Measurements from ENCODE around the gene RNU5B-1. TPM values are rescaled to one million over a fixed set of nuclear protein-coding genes. Genes with fewer than 3 reads are reported as not detected.

RNU5B-1 gene
- polyA plus RNA-seq, 3 donors, result not detected

GRCh38 chr15:65259367-65259797, 45.1 kb upstream of the RNU5B-1 start:
- no peak overlapping the region for H3K27ac ChIP-seq (ENCODE audit: low read depth in 1 of 2, low read length in 2 of 2)
- Mint-ChIP-seq H3K27ac (peak overlapping the region in 1 of 7 donors; percentile 51), H3K27me3 (ENCODE audit: low read depth in 3 of 3) (no peaks in the 10 kb centered on the region), H3K9me3 (no peaks in the 10 kb centered on the region), H3K4me3 (no peak overlapping the region), H3K36me3 (peaks cover 58% of the 10 kb centered on the region in 2 donors), H3K4me1 (peaks cover 6% of the 10 kb centered on the region)
- no peaks in the 10 kb centered on the region for H4K20me1 ChIP-seq (ENCODE audit: insufficient read depth, low read length)
- H3K4me1 ChIP-seq (ENCODE audit: control insufficient read depth in 1 of 2, insufficient read depth in 2 of 2, low read length in 2 of 2), result peaks cover 0 to 7% of the 10 kb centered on the region in 2 donors
- H3K9me3 ChIP-seq (replicated peaks in 1 of 2; ENCODE audit: control insufficient read depth in 1 of 2, insufficient read depth in 1 of 2, low read length in 2 of 2), result no peaks in the 10 kb centered on the region
- intact Hi-C loops (cut with micrococcal nuclease), result no loop called here
- peaks cover 21 to 49% of the 10 kb centered on the region in 2 donors for H3K36me3 ChIP-seq (replicated peaks in 1 of 2; ENCODE audit: control insufficient read depth in 1 of 2, insufficient read depth in 2 of 2, low read length in 2 of 2)
- H3K4me2 ChIP-seq (replicated peaks; ENCODE audit: extremely low read depth, low read length, poor library complexity, severe bottlenecking), result no peak overlapping the region
- no peak overlapping the region for H3K4me3 ChIP-seq (replicated peaks in 1 of 3; ENCODE audit: low read depth in 2 of 3, low read length in 3 of 3)
- no peak for TF ChIP-seq CTCF (IDR thresholded peaks at IDR 0.05)
- H3K79me2 ChIP-seq (ENCODE audit: insufficient read depth, low read length), result no peaks in the 10 kb centered on the region
- no peak overlapping the region for H2AFZ ChIP-seq (ENCODE audit: insufficient read depth, low read depth, low read length, poor library complexity, severe bottlenecking)
- 83% methylated on average over 7 of the region's 7 CpGs for WGBS (ENCODE audit: insufficient coverage)
- no peak overlapping the region for H3K9ac ChIP-seq (ENCODE audit: insufficient read depth, low read length, poor library complexity, severe bottlenecking)
- H3K27me3 ChIP-seq (ENCODE audit: control insufficient read depth in 2 of 2, insufficient read depth in 2 of 2, low read length in 2 of 2), result no peaks in the 10 kb centered on the region
- no peak for DNase-seq

GRCh38 chr15:65260968-65261367, 43.5 kb upstream of the RNU5B-1 start:
- peaks cover 54 to 57% of the 10 kb centered on the region in 2 donors for H3K36me3 Mint-ChIP-seq
- Histone ChIP-seq H3K27me3 (ENCODE audit: control insufficient read depth in 2 of 2, insufficient read depth in 2 of 2, low read length in 2 of 2) (no peaks in the 10 kb centered on the region), H4K20me1 (ENCODE audit: insufficient read depth, low read length) (no peaks in the 10 kb centered on the region), H3K27ac (ENCODE audit: low read depth in 1 of 2, low read length in 2 of 2) (no peak overlapping the region), H3K4me1 (ENCODE audit: control insufficient read depth in 1 of 2, insufficient read depth in 2 of 2, low read length in 2 of 2) (no peaks in the 10 kb centered on the region), H3K4me2 (replicated peaks; ENCODE audit: extremely low read depth, low read length, poor library complexity, severe bottlenecking) (no peak overlapping the region), H2AFZ (ENCODE audit: insufficient read depth, low read depth, low read length, poor library complexity, severe bottlenecking) (no peak overlapping the region), H3K4me3 (replicated peaks in 1 of 3; ENCODE audit: low read depth in 2 of 3, low read length in 3 of 3) (no peak overlapping the region), H3K36me3 (replicated peaks in 1 of 2; ENCODE audit: control insufficient read depth in 1 of 2, insufficient read depth in 2 of 2, low read length in 2 of 2) (peaks cover 21 to 49% of the 10 kb centered on the region in 2 donors), H3K9me3 (replicated peaks in 1 of 2; ENCODE audit: control insufficient read depth in 1 of 2, insufficient read depth in 1 of 2, low read length in 2 of 2) (no peaks in the 10 kb centered on the region), H3K79me2 (ENCODE audit: insufficient read depth, low read length) (no peaks in the 10 kb centered on the region), H3K9ac (ENCODE audit: insufficient read depth, low read length, poor library complexity, severe bottlenecking) (no peak overlapping the region)
- no peaks in the 10 kb centered on the region for H3K27me3 Mint-ChIP-seq (ENCODE audit: low read depth in 3 of 3)
- no peak for DNase-seq
- H3K4me1 Mint-ChIP-seq, result no peaks in the 10 kb centered on the region
- H3K4me3 Mint-ChIP-seq, result no peak overlapping the region
- no peaks in the 10 kb centered on the region for H3K9me3 Mint-ChIP-seq
- intact Hi-C loops (cut with micrococcal nuclease), result no loop called here
- no peak overlapping the region for H3K27ac Mint-ChIP-seq
- 67% methylated on average over 1 of the region's 6 CpGs for WGBS (ENCODE audit: insufficient coverage)
- no peak for TF ChIP-seq CTCF (IDR thresholded peaks at IDR 0.05)

Measured in CD14-positive monocyte (primary cell).